ENCODE results near the gene XYLT2.

The XYLT2 gene

DNA sequence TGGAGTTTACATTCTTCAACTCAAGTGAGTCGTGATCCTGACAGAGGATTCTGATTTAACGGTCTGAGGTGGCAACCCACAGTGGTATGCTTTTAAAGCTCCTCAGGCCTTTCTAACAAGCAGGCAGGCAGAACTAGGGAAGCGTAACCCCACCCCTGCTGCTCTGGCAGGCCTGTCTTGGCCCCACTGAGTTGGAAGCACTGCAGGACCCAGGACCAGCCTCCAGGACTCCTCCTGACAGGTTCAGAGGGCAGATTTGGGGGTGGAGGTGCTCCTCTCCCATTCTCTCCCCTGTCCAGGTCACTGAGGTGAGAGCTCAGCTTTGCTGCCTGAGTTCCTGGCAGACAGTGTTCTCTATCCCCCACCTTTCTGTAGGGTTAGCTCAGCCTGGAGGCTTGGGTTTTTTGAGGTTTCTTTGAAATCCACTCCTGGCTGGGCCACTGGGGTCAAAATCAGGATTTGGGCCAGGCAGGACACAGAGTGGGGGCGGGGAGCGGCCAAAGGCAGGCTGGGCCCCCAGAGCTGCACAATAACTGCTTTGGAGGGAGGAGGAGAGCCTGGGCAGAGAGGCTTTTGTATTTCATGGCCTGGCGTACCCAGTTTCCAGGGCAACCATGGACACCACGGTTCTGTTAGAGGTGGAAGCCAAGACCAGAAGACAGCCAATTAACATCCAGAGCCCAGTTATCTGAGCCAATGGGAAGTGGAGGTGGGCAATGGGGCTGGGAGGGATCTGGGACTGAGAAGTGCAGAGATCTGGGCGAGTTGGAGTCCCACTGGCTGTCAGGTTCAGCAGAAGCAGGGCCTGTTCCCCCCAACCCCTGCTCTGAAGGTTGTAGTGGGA lies 17.5 kb downstream of the XYLT2 start:
- DNase-seq = peak in 53 of 58 donors; percentile 7 to 92 (median 68)

GRCh38 chr17:50364061-50364458 lies 18.1 kb downstream of the XYLT2 start:
- peak in 1 of 58 donors; percentile 46 for DNase-seq

DNA sequence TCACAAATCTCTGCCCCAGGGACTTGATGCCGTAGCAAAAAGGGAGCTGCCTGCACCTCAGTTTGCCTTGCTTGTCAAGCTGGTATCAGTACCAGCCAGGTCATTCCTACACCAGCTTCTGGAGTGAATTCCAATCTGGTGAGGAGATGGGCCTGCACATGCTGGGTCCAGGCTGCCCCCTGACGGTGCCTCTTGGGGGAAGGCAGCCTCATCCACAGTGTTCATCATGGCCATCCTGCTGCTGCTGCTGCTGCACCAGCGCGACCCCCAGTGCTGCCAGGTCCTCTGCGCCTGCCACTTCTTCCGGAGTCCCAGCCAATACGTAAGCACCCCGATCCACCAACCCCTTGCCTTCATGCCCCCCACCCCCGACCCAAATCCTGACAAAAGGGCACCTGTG lies 18.8 kb downstream of the XYLT2 start:
- no peak for DNase-seq

DNA sequence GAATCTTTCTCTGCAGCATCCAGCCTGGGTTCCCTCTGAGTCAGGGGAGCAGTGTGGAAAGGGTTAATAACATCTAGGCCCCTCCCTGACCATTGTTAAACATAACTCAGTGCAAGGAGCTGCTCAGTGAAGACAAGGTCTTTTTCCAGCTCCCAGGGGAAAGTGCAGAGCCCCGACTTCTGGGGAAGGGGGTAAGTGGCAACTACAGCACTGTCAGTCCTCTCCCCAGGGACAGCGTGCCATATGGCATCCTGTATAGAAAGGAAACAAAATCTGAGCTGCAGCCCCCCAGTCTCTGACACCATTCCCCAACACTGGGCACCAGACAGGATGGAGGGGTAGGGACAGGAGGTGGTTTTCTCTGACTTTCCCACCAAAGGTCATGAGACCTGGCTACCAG lies 19.2 kb downstream of the XYLT2 start:
- DNase-seq = no peak

DNA sequence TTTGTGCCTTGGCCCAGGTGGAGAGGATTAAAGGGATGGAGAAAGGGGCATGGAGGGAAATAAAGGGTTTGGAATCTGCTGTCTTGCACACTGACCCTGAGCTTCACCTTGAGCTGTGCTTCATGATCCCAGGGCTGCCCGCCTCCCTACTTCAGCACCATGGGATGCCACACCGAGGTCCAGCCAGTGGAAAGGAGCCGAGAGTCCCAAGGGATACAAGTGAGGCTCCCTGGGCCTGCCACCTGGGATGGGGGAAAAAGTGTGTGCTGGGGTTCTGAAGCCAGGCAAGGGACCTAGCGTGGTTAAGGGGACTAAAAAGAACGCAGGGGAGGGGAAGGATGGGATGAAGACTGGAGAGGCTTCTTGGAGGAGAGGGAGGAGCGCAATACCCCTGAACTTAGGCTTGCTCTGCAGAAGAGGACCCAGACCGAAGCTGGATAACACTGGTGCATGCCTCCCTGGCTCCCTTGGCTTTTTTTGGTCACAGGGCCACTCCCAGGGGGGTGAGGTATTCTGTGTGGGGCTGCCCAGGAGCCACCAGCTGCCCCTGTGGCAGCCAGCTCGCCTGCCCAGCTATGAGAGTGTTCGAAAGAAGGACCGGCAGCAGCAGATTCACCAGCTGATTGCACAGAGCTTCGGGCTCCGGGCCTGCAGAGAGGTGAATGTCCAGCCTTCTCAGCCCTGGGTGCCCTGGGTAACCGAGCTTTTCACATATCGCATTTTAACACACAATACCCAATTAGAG lies 19.9 kb downstream of the XYLT2 start:
- DNase-seq = no peak

DNA sequence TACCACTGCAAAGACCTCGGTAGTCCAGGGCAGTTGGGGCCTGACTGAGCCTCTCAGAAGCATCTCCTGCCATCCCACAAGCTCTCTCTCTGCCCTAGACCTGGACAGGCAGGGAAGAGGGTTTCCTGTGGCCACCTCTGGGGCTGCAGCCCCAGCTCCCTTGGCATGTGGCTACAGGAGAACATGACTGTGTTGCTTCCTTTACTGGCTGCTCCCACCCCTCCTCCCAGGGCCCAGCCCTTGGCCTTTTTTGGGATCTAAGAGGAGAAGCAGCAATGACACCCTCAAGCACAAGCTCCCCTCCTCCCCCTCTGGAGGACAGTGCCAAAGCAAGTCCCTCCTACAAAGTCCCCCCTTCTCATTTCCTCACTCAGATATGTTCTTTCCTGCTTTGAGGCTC lies 21.5 kb downstream of the XYLT2 start:
- DNase-seq = no peak

- DNase-seq = no peak
These were observed 24.1 kb downstream of the XYLT2 start for GRCh38 chr17:50370052-50370451.

DNA sequence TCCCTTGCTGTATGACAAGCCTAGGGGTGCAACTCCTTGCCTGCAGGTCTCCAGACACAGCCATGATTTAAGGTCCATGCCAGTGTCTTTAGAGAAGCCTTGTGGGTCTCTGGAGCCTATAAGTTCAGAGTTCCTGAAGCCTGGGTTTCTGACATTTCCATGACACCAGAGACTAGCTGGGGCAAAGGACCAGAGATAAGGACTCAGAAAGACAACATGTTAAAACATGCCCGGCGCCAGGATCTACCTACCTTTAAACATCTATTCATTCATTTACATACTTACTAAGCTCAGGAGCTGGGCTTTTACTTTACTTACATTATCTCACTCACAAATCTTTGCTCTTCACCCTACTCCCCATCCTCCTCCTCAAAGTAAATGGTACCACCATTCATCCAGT lies 25.6 kb downstream of the XYLT2 start:
- DNase-seq = no peak

GRCh38 chr17:50372222-50372757 lies 26.4 kb downstream of the XYLT2 start:
- DNase-seq = no peak

DNA sequence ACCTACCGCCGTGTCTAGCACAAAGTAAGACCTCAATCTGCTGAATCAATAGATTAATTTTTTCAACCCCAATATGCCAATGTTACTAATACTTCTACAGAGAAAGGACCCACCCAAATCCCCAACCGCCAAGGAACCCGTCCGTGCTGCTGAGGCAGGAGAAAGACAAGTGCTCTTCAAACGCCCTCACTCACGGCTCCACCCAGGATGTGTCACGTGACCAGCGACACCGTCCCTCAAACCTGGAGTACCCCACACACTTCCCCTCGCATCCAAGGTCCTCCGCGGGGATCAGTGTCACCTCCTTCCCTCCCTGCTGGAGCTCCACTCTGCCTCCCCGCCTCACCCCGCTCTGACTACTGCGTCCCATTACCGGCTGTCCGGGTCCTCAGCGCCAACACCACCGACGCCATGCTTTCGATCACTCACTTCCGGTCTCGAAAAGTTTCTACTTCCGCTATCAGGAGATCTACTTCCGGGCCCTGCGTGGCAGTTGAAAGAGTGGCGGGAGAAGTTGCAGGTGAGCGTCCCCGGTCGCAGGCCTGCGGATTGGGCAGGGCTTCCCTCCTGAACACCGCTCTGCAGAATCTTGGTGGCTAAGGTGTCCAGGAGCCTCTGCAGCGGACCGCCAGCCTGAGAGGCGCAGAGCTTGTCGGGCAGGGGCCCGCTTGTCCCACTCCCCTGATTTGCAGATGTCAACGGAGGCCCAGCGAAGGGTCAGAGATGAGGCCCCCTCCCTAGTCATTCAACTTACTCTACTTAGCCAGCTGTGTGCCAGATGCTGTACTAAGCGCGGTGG lies 27.0 kb downstream of the XYLT2 start, which contains the start of the genes EME1 and MRPL27:
TSS of gene EME1 (plus strand) at position 472 of the 799 bp plus-strand sequence. CDS start 1,980 bp downstream, outside the sequence.
TSS of gene MRPL27 (minus strand) at position 427 of the 799 bp plus-strand sequence. CDS start at position 413, 14 bp downstream.
- DNase-seq = peak in 57 of 58 donors; percentile 52 to 97 (median 90)

DNA sequence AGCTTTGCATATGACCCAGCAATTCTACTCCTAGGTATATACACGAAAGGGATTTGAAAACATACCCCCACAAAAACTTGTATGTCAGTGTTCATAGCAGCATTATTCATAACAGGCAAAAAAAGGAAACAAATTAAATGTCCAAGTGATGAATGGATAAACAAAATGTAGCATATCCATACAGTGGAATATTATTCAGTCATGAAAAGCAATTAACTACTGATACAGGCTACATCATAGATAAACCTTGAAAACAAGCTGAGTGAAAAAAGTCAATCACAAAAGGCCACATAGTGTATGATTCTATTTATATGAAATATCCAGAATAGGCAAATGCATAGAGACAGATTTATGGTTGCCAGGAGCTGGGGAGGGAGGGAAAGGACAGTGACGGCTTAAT lies 27.8 kb downstream of the XYLT2 start:
- no peak for DNase-seq

DNA sequence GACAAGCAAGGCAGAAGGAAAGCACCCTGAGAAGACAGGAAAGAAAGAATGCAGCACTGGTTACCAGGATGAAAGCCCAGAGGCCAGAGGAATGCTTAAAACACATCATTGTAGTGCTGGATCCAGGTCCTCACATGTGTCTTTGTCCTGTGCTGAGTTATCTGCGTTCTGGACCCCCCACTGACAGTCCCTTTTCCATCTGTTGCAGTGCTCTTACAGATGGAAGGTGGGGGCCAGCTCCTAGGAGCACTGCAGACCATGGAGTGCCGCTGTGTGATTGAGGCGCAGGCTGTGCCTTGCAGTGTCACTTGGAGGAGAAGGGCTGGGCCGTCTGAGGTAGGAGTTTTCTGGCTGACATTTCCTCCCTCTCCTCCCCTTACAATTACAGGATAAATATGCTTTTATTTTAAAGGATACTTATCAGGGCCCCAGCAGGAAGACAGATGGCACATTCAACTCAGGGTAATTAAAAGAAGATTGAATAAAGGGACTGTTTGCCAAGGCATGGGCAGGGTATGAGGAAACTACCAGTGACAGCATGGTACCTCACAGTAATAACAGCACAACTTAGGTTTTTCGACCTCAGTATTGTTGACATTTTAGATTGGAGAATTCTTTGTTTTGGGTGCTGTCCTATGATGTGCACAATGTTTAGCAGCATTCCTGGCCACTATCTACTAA lies 30.1 kb downstream of the XYLT2 start:
- DNase-seq = no peak

GRCh38 chr17:50379351-50380132 lies 33.6 kb downstream of the XYLT2 start:
- no peak for DNase-seq

DNA sequence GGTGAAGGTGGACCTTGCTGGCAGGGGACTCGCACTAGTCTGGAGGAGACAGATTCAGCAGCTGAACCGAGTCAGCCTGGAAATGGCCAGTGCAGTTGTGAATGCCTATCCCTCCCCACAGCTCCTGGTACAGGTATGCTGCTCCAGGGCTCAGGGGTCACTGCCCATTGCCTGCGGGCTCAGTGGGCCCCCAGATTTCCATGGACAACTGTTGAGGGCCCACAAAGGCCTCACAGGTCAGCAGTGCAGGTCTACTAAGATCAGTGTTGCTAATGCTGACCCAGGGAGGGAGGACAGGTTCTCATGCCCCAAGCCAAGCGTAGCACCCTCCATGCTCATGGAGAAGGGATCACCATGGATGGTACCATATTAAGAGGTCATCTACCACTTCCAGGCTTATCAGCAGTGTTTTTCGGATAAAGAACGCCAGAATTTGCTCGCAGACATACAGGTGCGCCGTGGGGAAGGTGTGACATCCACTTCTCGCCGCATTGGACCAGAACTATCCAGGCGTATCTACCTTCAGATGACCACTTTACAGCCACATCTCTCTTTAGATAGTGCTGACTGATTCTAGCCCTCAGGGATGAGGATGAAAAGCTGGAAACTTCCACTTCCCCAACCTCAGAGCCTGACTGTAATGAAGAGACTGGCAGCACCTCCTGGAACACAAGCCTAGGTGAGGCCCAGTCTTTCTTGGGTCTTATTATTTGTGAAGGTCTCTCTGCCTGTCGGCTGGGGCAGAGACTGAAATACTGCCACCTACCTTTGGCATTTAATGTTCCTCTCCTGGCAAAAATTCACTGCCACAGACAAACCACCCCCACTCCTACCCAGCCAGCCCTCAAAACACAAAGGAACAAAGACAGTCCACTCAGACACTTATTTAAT lies 34.7 kb downstream of the XYLT2 start:
- no peak for DNase-seq

- no peak for DNase-seq
These were observed 35.4 kb downstream of the XYLT2 start for GRCh38 chr17:50381260-50381815.

GRCh38 chr17:50381920-50382319 lies 36.0 kb downstream of the XYLT2 start:
- DNase-seq = no peak

GRCh38 chr17:50382931-50383330 lies 37.0 kb downstream of the XYLT2 start:
- DNase-seq = no peak

- no peak for DNase-seq
These were observed 40.6 kb downstream of the XYLT2 start for GRCh38 chr17:50386510-50386909.
